Astrocyte of the cerebellum (primary cell): ENCODE measurements around the gene ZNF614.
"Not testable (repeated sequence)": the region's sequence is repeated elsewhere in the genome, so short reads cannot be mapped to it uniquely, and the experiment has no call there.

ENCODE experiments used
- DNase-seq: peaks from one replicate; pipeline ENCODE4 v3.0.0-alpha.2; 2011; ENCODE audit warnings: low read depth
- H3K4me3 ChIP-seq: 2 replicates; pipeline ENCODE4 v1.5.1; 2011; ENCODE audit warnings: mild to moderate bottlenecking, low read depth, low read length, moderate library complexity
- CTCF ChIP-seq: IDR thresholded peaks from 2 replicates; pipeline ENCODE4 v1.5.1; 2012; ENCODE audit warnings: low read length, low read depth, moderate library complexity, mild to moderate bottlenecking; ENCODE audit errors: missing control alignments
- in situ Hi-C: cut with HindIII; loops from 2 replicates; pipeline ENCODE4 v1.10.0; 2017; ENCODE audit warnings: low sequenced_read_pairs

ZNF614 gene

GRCh38 chr19:52028027-52028779 is at the start of gene ZNF614:
ZNF614 (minus strand) TSS chr19:52028379; CDS start chr19:52025745, 2,634 bp downstream.
- no peak for TF ChIP-seq CTCF
- peak within 1 kb of the TSS; percentile 59 for H3K4me3 ChIP-seq
- peak; percentile 72 for DNase-seq
- in situ Hi-C loops = no loop called here

- H3K4me3 ChIP-seq = no peak overlapping the region
- in situ Hi-C loops = no loop called here
- no peak for TF ChIP-seq CTCF
- no peak for DNase-seq
Observed at GRCh38 chr19:52070496-52070895, 42.3 kb upstream of the ZNF614 start.

- H3K4me3 ChIP-seq = no peak overlapping the region
- TF ChIP-seq CTCF = no peak
- DNase-seq = no peak
- in situ Hi-C loops = no loop called here
Observed at GRCh38 chr19:52069653-52070052, 41.5 kb upstream of the ZNF614 start.

- no peak for TF ChIP-seq CTCF
- no peak for DNase-seq
- no peak overlapping the region for H3K4me3 ChIP-seq
- in situ Hi-C loops = no loop called here
Observed at GRCh38 chr19:52066258-52066863, 38.2 kb upstream of the ZNF614 start.

- no peak for DNase-seq
- no peak overlapping the region for H3K4me3 ChIP-seq
- in situ Hi-C loops = no loop called here
- no peak for TF ChIP-seq CTCF
Observed at GRCh38 chr19:52065399-52065798, 37.2 kb upstream of the ZNF614 start.

GRCh38 chr19:52056480-52056879 is 28.3 kb upstream of the ZNF614 start:
- DNase-seq, in situ Hi-C loops, H3K4me3 ChIP-seq: not testable (repeated sequence)

- in situ Hi-C loops, DNase-seq, H3K4me3 ChIP-seq: not testable (repeated sequence)
Observed at GRCh38 chr19:52051736-52052135, 23.6 kb upstream of the ZNF614 start.
